ENCODE measurements around the gene LARGE1.

LARGE1 gene

GRCh38 chr22:33806191-33806590, 114.1 kb downstream of the LARGE1 start:
- Histone ChIP-seq H3K36me3 (ENCODE audit: control insufficient read depth, insufficient read depth, low read length) (no peaks in the 10 kb centered on the region), H3K9ac (ENCODE audit: low read depth, low read length) (no peak overlapping the region), H3K9me3 (ENCODE audit: control insufficient read depth, insufficient read depth, low read length) (no peaks in the 10 kb centered on the region), H3K27me3 (ENCODE audit: control insufficient read depth, insufficient read depth, low read length) (no peaks in the 10 kb centered on the region), H3K4me3 (ENCODE audit: low read depth, low read length) (no peak overlapping the region), H3K4me1 (ENCODE audit: control insufficient read depth, insufficient read depth, low read length) (peaks cover 3% of the 10 kb centered on the region)

- no peaks in the 10 kb centered on the region for H3K27me3 ChIP-seq (ENCODE audit: control insufficient read depth, insufficient read depth, low read length)
- H3K9ac ChIP-seq (ENCODE audit: low read depth, low read length) = no peak overlapping the region
- no peak overlapping the region for H3K4me3 ChIP-seq (ENCODE audit: low read depth, low read length)
- no peaks in the 10 kb centered on the region for H3K9me3 ChIP-seq (ENCODE audit: control insufficient read depth, insufficient read depth, low read length)
- peaks cover 3% of the 10 kb centered on the region for H3K4me1 ChIP-seq (ENCODE audit: control insufficient read depth, insufficient read depth, low read length)
- H3K36me3 ChIP-seq (ENCODE audit: control insufficient read depth, insufficient read depth, low read length) = no peaks in the 10 kb centered on the region
These were observed 116.6 kb downstream of the LARGE1 start for GRCh38 chr22:33803371-33804282.

- Histone ChIP-seq H3K4me3 (ENCODE audit: low read depth, low read length) (no peak overlapping the region), H3K36me3 (ENCODE audit: control insufficient read depth, insufficient read depth, low read length) (no peaks in the 10 kb centered on the region), H3K27me3 (ENCODE audit: control insufficient read depth, insufficient read depth, low read length) (no peaks in the 10 kb centered on the region), H3K9me3 (ENCODE audit: control insufficient read depth, insufficient read depth, low read length) (no peaks in the 10 kb centered on the region), H3K4me1 (ENCODE audit: control insufficient read depth, insufficient read depth, low read length) (peaks cover 6% of the 10 kb centered on the region), H3K9ac (ENCODE audit: low read depth, low read length) (no peak overlapping the region)
These were observed 121.9 kb downstream of the LARGE1 start for GRCh38 chr22:33798401-33798800.

- H3K27me3 ChIP-seq (ENCODE audit: control insufficient read depth, insufficient read depth, low read length) = no peaks in the 10 kb centered on the region
- H3K9ac ChIP-seq (ENCODE audit: low read depth, low read length) = no peak overlapping the region
- no peaks in the 10 kb centered on the region for H3K36me3 ChIP-seq (ENCODE audit: control insufficient read depth, insufficient read depth, low read length)
- H3K4me1 ChIP-seq (ENCODE audit: control insufficient read depth, insufficient read depth, low read length) = peaks cover 6% of the 10 kb centered on the region
- no peak overlapping the region for H3K4me3 ChIP-seq (ENCODE audit: low read depth, low read length)
- no peaks in the 10 kb centered on the region for H3K9me3 ChIP-seq (ENCODE audit: control insufficient read depth, insufficient read depth, low read length)
These were observed 123.8 kb downstream of the LARGE1 start for GRCh38 chr22:33796494-33796893.

GRCh38 chr22:33793475-33793874, 126.8 kb downstream of the LARGE1 start:
- H3K9me3 ChIP-seq (ENCODE audit: control insufficient read depth, insufficient read depth, low read length) = peaks cover 16% of the 10 kb centered on the region
- H3K27me3 ChIP-seq (ENCODE audit: control insufficient read depth, insufficient read depth, low read length) = no peaks in the 10 kb centered on the region
- H3K36me3 ChIP-seq (ENCODE audit: control insufficient read depth, insufficient read depth, low read length) = no peaks in the 10 kb centered on the region
- peaks cover 6% of the 10 kb centered on the region for H3K4me1 ChIP-seq (ENCODE audit: control insufficient read depth, insufficient read depth, low read length)
- H3K4me3 ChIP-seq (ENCODE audit: low read depth, low read length) = no peak overlapping the region
- no peak overlapping the region for H3K9ac ChIP-seq (ENCODE audit: low read depth, low read length)

- peaks cover 18% of the 10 kb centered on the region for H3K9me3 ChIP-seq (ENCODE audit: control insufficient read depth, insufficient read depth, low read length)
- no peak overlapping the region for H3K4me3 ChIP-seq (ENCODE audit: low read depth, low read length)
- H3K4me1 ChIP-seq (ENCODE audit: control insufficient read depth, insufficient read depth, low read length) = peaks cover 6% of the 10 kb centered on the region
- H3K36me3 ChIP-seq (ENCODE audit: control insufficient read depth, insufficient read depth, low read length) = no peaks in the 10 kb centered on the region
- no peaks in the 10 kb centered on the region for H3K27me3 ChIP-seq (ENCODE audit: control insufficient read depth, insufficient read depth, low read length)
- H3K9ac ChIP-seq (ENCODE audit: low read depth, low read length) = no peak overlapping the region
These were observed 127.4 kb downstream of the LARGE1 start for GRCh38 chr22:33792832-33793231.

GRCh38 chr22:33789690-33790253, 130.5 kb downstream of the LARGE1 start:
- no peaks in the 10 kb centered on the region for H3K4me1 ChIP-seq (ENCODE audit: control insufficient read depth, insufficient read depth, low read length)
- H3K9ac ChIP-seq (ENCODE audit: low read depth, low read length) = no peak overlapping the region
- H3K36me3 ChIP-seq (ENCODE audit: control insufficient read depth, insufficient read depth, low read length) = no peaks in the 10 kb centered on the region
- H3K4me3 ChIP-seq (ENCODE audit: low read depth, low read length) = no peak overlapping the region
- H3K27me3 ChIP-seq (ENCODE audit: control insufficient read depth, insufficient read depth, low read length) = no peaks in the 10 kb centered on the region
- H3K9me3 ChIP-seq (ENCODE audit: control insufficient read depth, insufficient read depth, low read length) = peaks cover 18% of the 10 kb centered on the region

GRCh38 chr22:33788927-33789326, 131.3 kb downstream of the LARGE1 start:
- Histone ChIP-seq H3K4me3 (ENCODE audit: low read depth, low read length) (no peak overlapping the region), H3K9me3 (ENCODE audit: control insufficient read depth, insufficient read depth, low read length) (peaks cover 18% of the 10 kb centered on the region), H3K9ac (ENCODE audit: low read depth, low read length) (no peak overlapping the region), H3K4me1 (ENCODE audit: control insufficient read depth, insufficient read depth, low read length) (no peaks in the 10 kb centered on the region), H3K36me3 (ENCODE audit: control insufficient read depth, insufficient read depth, low read length) (no peaks in the 10 kb centered on the region), H3K27me3 (ENCODE audit: control insufficient read depth, insufficient read depth, low read length) (no peaks in the 10 kb centered on the region)

GRCh38 chr22:33787645-33788456, 132.4 kb downstream of the LARGE1 start:
- H3K4me3 ChIP-seq (ENCODE audit: low read depth, low read length) = no peak overlapping the region
- peaks cover 18% of the 10 kb centered on the region for H3K9me3 ChIP-seq (ENCODE audit: control insufficient read depth, insufficient read depth, low read length)
- no peaks in the 10 kb centered on the region for H3K27me3 ChIP-seq (ENCODE audit: control insufficient read depth, insufficient read depth, low read length)
- no peak overlapping the region for H3K9ac ChIP-seq (ENCODE audit: low read depth, low read length)
- H3K36me3 ChIP-seq (ENCODE audit: control insufficient read depth, insufficient read depth, low read length) = no peaks in the 10 kb centered on the region
- H3K4me1 ChIP-seq (ENCODE audit: control insufficient read depth, insufficient read depth, low read length) = no peaks in the 10 kb centered on the region

GRCh38 chr22:33786149-33786548, 134.1 kb downstream of the LARGE1 start:
- no peaks in the 10 kb centered on the region for H3K27me3 ChIP-seq (ENCODE audit: control insufficient read depth, insufficient read depth, low read length)
- peaks cover 5% of the 10 kb centered on the region for H3K4me1 ChIP-seq (ENCODE audit: control insufficient read depth, insufficient read depth, low read length)
- H3K9ac ChIP-seq (ENCODE audit: low read depth, low read length) = no peak overlapping the region
- H3K4me3 ChIP-seq (ENCODE audit: low read depth, low read length) = no peak overlapping the region
- peaks cover 18% of the 10 kb centered on the region for H3K9me3 ChIP-seq (ENCODE audit: control insufficient read depth, insufficient read depth, low read length)
- H3K36me3 ChIP-seq (ENCODE audit: control insufficient read depth, insufficient read depth, low read length) = no peaks in the 10 kb centered on the region

GRCh38 chr22:33785283-33785968, 134.8 kb downstream of the LARGE1 start:
- Histone ChIP-seq H3K9ac (ENCODE audit: low read depth, low read length) (no peak overlapping the region), H3K9me3 (ENCODE audit: control insufficient read depth, insufficient read depth, low read length) (peaks cover 15% of the 10 kb centered on the region), H3K4me1 (ENCODE audit: control insufficient read depth, insufficient read depth, low read length) (peaks cover 5% of the 10 kb centered on the region), H3K36me3 (ENCODE audit: control insufficient read depth, insufficient read depth, low read length) (no peaks in the 10 kb centered on the region), H3K27me3 (ENCODE audit: control insufficient read depth, insufficient read depth, low read length) (no peaks in the 10 kb centered on the region), H3K4me3 (ENCODE audit: low read depth, low read length) (no peak overlapping the region)

Data from iPS-15b (cell line).